GM18502 (cell line): Measurements from ENCODE around the gene CDCA4.

Experiments used
- ATAC-seq: cut with Tn5 transposase; IDR thresholded peaks from one replicate; pipeline ENCODE4 v1.9.1; 2021; ENCODE audit warnings: mild to moderate bottlenecking; ENCODE audit not compliant: unreplicated experiment, poor library complexity

Gene CDCA4

GRCh38 chr14:104968153-104968527 is 52.7 kb downstream of the CDCA4 start:
- ATAC-seq, result no peak

DNA sequence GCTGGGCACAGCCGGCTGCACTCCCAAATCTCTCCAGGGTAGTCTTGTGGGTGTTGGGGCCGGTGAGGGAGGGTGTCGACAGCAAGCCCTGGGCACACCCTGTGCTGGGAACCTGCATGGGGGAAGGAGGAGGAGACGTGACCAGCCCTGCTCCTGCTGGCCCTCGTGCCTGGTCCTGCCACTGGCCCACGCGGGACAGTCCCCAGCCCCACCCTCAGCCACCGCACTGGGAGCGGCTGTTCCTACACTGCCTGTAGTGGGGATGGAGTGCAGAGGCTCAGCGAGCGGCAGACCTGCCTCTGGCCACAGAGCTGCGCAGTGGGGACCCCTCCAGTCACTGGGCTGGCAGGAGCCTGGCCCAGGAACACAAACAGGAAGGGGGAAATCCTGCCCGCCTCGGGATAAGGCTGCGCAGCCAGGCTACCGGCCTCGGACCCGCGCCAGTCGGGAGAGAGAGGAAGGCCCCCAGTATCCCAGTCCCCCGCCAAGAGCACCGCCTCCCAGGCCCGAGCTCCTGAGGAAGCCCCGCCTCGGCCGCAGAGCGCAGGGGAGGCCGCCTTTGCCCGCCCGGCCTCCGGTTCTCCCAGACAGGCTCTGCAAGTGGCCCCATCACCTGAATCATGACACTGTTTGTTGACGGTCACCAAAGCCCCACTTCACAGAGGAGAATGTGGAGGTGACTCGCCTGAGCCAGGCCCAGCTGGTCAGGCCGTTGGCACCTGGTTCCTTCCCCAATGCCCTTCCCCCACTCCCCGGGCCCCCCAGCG is 53.3 kb downstream of the CDCA4 start:
- no peak for ATAC-seq

DNA sequence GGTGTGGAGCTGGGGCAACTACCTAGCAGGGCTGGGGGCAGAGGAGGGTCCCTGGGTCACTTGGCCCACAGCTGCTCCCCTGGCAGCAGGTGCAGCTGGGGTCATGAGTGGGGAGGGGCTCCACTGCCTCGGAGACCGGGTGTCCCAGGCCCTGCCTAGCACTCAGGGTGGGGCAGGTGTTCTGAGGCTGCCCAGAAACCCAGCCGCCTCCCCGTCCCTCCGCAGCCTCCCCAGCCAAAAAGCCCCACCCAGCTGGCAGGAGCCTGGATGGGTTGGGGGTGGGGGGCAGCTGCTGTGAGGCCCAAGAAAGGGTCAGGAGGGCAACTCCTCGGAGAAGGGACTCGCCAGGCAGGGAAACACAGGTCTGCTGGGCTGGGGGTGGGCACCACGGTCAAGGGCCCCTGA is 53.9 kb downstream of the CDCA4 start:
- no peak for ATAC-seq

DNA sequence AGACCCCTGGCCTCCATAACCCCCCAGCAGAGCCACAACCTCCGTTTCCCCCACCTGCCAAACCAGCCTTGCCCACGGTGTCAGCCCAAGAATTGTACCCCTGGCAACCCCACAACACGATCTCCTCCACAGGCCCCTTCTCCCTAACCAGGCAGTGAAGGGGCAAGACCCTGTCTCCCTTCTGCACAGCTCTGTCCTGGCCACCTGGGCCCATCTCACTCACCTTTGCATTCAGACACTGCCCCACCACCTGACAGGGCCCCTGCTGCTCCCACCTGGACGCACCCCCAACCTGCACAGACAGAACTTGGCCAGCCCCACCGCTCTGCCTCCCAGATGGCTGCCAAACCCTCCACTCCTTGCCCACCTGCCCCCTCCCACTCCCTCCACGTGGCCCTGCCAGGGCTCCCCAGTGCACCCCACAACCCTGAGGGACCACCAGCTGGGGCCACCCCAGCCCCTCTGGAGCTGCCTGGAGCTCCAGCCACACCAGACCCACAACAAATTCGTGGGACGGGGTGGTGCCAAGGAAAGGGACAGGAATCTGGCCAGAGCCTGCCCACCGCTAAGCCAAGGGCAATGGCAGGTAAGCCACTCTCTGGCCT is 54.5 kb downstream of the CDCA4 start:
- ATAC-seq, result no peak

- no peak for ATAC-seq
These were observed 55.2 kb downstream of the CDCA4 start for GRCh38 chr14:104965561-104966231.

GRCh38 chr14:104964546-104964945 is 56.3 kb downstream of the CDCA4 start:
- ATAC-seq, result no peak
